HepG2 (cell line): ENCODE data around the gene ZNF620.
"Not testable (repeated sequence)": the region's sequence is repeated elsewhere in the genome, so short reads cannot be mapped to it uniquely, and the experiment has no call there.

Experiments used
- CBX5 ChIP-seq: sonication (generic); formaldehyde crosslinking; IDR thresholded peaks from 2 replicates; pipeline ENCODE4 v1.4.0; 2020; ENCODE audit warnings: missing genetic modification reagents, borderline replicate concordance
- CTCF ChIP-seq: sonication (generic); formaldehyde crosslinking; IDR thresholded peaks from 2 replicates; pipeline ENCODE4 v1.5.0; 2020; ENCODE audit warnings: mild to moderate bottlenecking, missing genetic modification reagents, moderate library complexity
- E2F1 ChIP-seq: sonication (generic); formaldehyde crosslinking; IDR thresholded peaks from 2 replicates; pipeline ENCODE4 v1.5.0; 2020; ENCODE audit warnings: missing genetic modification reagents
- FOXO4 ChIP-seq: sonication (generic); formaldehyde crosslinking; conservative IDR thresholded peaks from 2 replicates; pipeline ENCODE4 v1.8.1; 2023; ENCODE audit warnings: missing genetic modification reagents
- HNF1A ChIP-seq, 2 experiments: sonication (generic) in 1 of 2; formaldehyde crosslinking in 1 of 2; IDR thresholded peaks; 2 replicates each; pipeline versions ENCODE4 v1.4.0 to v1.6.1; 2016 to 2020; ENCODE audit warnings: borderline replicate concordance in 1 of 2, low read depth in 1 of 2, mild to moderate bottlenecking in 1 of 2, missing genetic modification reagents in 1 of 2
- MLX ChIP-seq: IDR thresholded peaks from 2 replicates; pipeline ENCODE4 v1.6.1; 2016
- SMARCE1 ChIP-seq: fragments of 450-650 bp; IDR thresholded peaks from 2 replicates; pipeline ENCODE4 v1.6.1; 2017; ENCODE audit warnings: borderline replicate concordance
- ZFX ChIP-seq: sonication (generic); formaldehyde crosslinking; IDR thresholded peaks from 2 replicates; pipeline ENCODE4 v1.4.0; 2020; ENCODE audit warnings: mild to moderate bottlenecking, low read depth, missing genetic modification reagents, moderate library complexity
- TF ChIP-seq, protein P1 (sequence below), 2 experiments: fragments of 450-650 bp in 1 of 2; sonication (generic) in 1 of 2; formaldehyde crosslinking in 1 of 2; IDR thresholded peaks; 2 replicates each; pipeline versions ENCODE4 v1.6.1 to v1.8.0; 2016 to 2022; ENCODE audit warnings: antibody characterized with exemption in 1 of 2, mild to moderate bottlenecking in 1 of 2, missing genetic modification reagents in 1 of 2

GRCh38 chr3:40460481-40460880 lies 45.4 kb upstream of the ZNF620 start:
- TF ChIP-seq SMARCE1; CTCF (CRISPR knock-in tag); FOXO4 (CRISPR knock-in tag); ZFX (CRISPR knock-in tag); E2F1; MLX (CRISPR knock-in tag); CBX5 (CRISPR knock-in tag); HNF1A (IDR thresholded peaks at IDR 0.05; ENCODE audit: low read depth); HNF1A (CRISPR knock-in tag; IDR thresholded peaks at IDR 0.05; ENCODE audit: borderline replicate concordance): not testable (repeated sequence)
- TF ChIP-seq, protein P1, sequence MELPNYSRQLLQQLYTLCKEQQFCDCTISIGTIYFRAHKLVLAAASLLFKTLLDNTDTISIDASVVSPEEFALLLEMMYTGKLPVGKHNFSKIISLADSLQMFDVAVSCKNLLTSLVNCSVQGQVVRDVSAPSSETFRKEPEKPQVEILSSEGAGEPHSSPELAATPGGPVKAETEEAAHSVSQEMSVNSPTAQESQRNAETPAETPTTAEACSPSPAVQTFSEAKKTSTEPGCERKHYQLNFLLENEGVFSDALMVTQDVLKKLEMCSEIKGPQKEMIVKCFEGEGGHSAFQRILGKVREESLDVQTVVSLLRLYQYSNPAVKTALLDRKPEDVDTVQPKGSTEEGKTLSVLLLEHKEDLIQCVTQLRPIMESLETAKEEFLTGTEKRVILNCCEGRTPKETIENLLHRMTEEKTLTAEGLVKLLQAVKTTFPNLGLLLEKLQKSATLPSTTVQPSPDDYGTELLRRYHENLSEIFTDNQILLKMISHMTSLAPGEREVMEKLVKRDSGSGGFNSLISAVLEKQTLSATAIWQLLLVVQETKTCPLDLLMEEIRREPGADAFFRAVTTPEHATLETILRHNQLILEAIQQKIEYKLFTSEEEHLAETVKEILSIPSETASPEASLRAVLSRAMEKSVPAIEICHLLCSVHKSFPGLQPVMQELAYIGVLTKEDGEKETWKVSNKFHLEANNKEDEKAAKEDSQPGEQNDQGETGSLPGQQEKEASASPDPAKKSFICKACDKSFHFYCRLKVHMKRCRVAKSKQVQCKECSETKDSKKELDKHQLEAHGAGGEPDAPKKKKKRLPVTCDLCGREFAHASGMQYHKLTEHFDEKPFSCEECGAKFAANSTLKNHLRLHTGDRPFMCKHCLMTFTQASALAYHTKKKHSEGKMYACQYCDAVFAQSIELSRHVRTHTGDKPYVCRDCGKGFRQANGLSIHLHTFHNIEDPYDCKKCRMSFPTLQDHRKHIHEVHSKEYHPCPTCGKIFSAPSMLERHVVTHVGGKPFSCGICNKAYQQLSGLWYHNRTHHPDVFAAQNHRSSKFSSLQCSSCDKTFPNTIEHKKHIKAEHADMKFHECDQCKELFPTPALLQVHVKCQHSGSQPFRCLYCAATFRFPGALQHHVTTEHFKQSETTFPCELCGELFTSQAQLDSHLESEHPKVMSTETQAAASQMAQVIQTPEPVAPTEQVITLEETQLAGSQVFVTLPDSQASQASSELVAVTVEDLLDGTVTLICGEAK (IDR thresholded peaks at IDR 0.05) = not testable (repeated sequence)
- TF ChIP-seq, protein P1 (CRISPR knock-in tag; IDR thresholded peaks at IDR 0.05) = not testable (repeated sequence)
